SK-N-SH (cell line): ENCODE measurements around the gene ADAMTS15.

Source experiments
- CHD2 ChIP-seq: fragments of 150-350 bp; IDR thresholded peaks from 2 replicates; pipeline ENCODE4 v1.6.1; 2018; ENCODE audit warnings: low read length; ENCODE audit not compliant: partially characterized antibody
- EP300 ChIP-seq, 2 experiments: IDR thresholded peaks; 2 replicates each; pipeline versions ENCODE4 v1.4.0 to v1.6.1; 2012; ENCODE audit warnings: borderline replicate concordance in 1 of 2, low read depth in 1 of 2, low read length in 1 of 2
- RAD21 ChIP-seq: IDR thresholded peaks from 2 replicates; pipeline ENCODE4 v1.6.1; 2012; ENCODE audit warnings: mild to moderate bottlenecking, low read length
- RCOR1 ChIP-seq: fragments of 150-350 bp; IDR thresholded peaks from 2 replicates; pipeline ENCODE4 v1.6.1; 2017; ENCODE audit warnings: antibody characterized with exemption, low read length
- TF ChIP-seq, protein P1 (sequence below): fragments of 200-600 bp; sonication (generic); IDR thresholded peaks from 2 replicates; pipeline ENCODE4 v1.6.1; 2017; ENCODE audit warnings: antibody characterized with exemption, mild to moderate bottlenecking, moderate library complexity

DNA sequence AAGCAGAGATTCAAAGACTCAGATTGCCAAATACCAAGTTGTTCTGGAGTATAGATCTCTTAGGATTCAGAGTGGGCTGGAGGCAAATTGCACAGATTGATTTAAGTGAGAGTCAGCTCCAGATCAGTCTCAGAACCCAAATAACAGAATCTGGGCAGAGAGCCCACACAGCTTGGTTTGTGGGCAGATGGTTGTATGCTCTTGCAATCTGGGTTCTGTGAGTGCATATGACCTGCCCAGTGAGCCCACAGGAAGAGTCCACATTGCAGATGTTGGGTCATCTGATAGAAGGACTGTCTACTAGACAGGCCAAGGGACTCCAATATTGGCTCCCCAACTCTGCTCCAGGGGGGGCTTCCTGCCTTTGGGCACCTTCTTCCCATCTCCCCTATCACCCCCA is 65.9 kb downstream of the ADAMTS15 start:
- TF ChIP-seq, protein P1, sequence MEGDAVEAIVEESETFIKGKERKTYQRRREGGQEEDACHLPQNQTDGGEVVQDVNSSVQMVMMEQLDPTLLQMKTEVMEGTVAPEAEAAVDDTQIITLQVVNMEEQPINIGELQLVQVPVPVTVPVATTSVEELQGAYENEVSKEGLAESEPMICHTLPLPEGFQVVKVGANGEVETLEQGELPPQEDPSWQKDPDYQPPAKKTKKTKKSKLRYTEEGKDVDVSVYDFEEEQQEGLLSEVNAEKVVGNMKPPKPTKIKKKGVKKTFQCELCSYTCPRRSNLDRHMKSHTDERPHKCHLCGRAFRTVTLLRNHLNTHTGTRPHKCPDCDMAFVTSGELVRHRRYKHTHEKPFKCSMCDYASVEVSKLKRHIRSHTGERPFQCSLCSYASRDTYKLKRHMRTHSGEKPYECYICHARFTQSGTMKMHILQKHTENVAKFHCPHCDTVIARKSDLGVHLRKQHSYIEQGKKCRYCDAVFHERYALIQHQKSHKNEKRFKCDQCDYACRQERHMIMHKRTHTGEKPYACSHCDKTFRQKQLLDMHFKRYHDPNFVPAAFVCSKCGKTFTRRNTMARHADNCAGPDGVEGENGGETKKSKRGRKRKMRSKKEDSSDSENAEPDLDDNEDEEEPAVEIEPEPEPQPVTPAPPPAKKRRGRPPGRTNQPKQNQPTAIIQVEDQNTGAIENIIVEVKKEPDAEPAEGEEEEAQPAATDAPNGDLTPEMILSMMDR = no peak
- no peak for TF ChIP-seq RAD21
- no peak for TF ChIP-seq EP300 (IDR thresholded peaks at IDR 0.05; ENCODE audit: borderline replicate concordance in 1 of 2, low read depth in 1 of 2, low read length in 1 of 2)
- no peak for TF ChIP-seq CHD2
- TF ChIP-seq RCOR1 = no peak
